ENCODE measurements around the gene GPR37.

The GPR37 gene

DNA sequence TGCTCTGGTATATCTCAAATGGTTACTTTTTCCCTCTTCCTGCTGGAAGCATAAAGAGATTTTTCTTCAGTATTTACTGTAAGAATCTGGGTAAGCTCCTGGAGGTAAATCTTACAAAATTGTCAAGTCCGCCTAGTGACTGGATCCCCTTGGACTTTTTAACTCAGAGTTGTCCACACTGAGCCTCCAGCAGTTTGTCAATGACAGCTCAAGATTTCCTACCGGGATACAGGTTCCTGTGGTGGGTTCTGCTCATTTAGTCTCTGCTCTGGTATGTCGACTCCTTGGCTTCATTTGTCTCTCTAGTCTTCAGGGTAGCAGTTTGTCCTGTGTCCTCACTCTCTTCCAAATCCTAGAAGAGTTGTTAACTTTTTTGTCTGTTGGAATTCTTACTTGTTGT is 27.0 kb downstream of the GPR37 start:
- H2AK5ac ChIP-seq (ENCODE audit: low read length, severe bottlenecking): no peak overlapping the region
- H2BK5ac ChIP-seq (ENCODE audit: low read depth, low read length, poor library complexity, severe bottlenecking): no peak overlapping the region
- WGBS: 33% methylated on average over 3 of the region's 3 CpGs
- H3K18ac ChIP-seq (ENCODE audit: low read depth in 1 of 2, low read length in 2 of 2): peak overlapping the region in 1 of 2 experiments; percentile 62
- no peak overlapping the region for H3K4me3 ChIP-seq (ENCODE audit: insufficient read depth in 1 of 2, low read depth in 1 of 2, low read length in 2 of 2)
- no peak overlapping the region for H3K4ac ChIP-seq (ENCODE audit: low read depth in 1 of 2, low read length in 2 of 2)
- no peak overlapping the region for H2BK15ac ChIP-seq (ENCODE audit: low read depth, poor library complexity, severe bottlenecking)
- H2BK120ac ChIP-seq (ENCODE audit: low read depth, low read length): no peak overlapping the region
- H3K14ac ChIP-seq (ENCODE audit: low read length in 2 of 2): no peak overlapping the region
- H4K8ac ChIP-seq (ENCODE audit: low read length): no peak overlapping the region
- H3K4me1 ChIP-seq (ENCODE audit: control insufficient read depth, insufficient read depth, low read depth, low read length): no peaks in the 10 kb centered on the region
- no peak overlapping the region for H3K9ac ChIP-seq (ENCODE audit: low read length)
- no peak overlapping the region for H3K4me2 ChIP-seq (ENCODE audit: low read length, poor library complexity, severe bottlenecking)
- H3K79me1 ChIP-seq (replicated peaks; ENCODE audit: low read length, poor library complexity, severe bottlenecking): no peaks in the 10 kb centered on the region
- H3K23ac ChIP-seq (ENCODE audit: low read length in 2 of 2): no peak overlapping the region
- H4K91ac ChIP-seq (ENCODE audit: low read length): no peak overlapping the region
- H3K27ac ChIP-seq (ENCODE audit: low read length, poor library complexity, severe bottlenecking): no peak overlapping the region
- DNase-seq: peak; percentile 22
- no peaks in the 10 kb centered on the region for H3K27me3 ChIP-seq (ENCODE audit: control insufficient read depth in 1 of 2, insufficient read depth in 1 of 2, low read length in 2 of 2)
- peak overlapping the region in 1 of 2 experiments; percentile 52 for H2BK12ac ChIP-seq (ENCODE audit: low read length in 2 of 2)
- no peaks in the 10 kb centered on the region for H3K9me3 ChIP-seq (ENCODE audit: control insufficient read depth, low read length)
- H3K36me3 ChIP-seq (ENCODE audit: control insufficient read depth in 1 of 2, insufficient read depth in 2 of 2, low read depth in 1 of 2, low read length in 2 of 2): no peaks in the 10 kb centered on the region
- no peak overlapping the region for H2AFZ ChIP-seq (ENCODE audit: low read depth, low read length)

DNA sequence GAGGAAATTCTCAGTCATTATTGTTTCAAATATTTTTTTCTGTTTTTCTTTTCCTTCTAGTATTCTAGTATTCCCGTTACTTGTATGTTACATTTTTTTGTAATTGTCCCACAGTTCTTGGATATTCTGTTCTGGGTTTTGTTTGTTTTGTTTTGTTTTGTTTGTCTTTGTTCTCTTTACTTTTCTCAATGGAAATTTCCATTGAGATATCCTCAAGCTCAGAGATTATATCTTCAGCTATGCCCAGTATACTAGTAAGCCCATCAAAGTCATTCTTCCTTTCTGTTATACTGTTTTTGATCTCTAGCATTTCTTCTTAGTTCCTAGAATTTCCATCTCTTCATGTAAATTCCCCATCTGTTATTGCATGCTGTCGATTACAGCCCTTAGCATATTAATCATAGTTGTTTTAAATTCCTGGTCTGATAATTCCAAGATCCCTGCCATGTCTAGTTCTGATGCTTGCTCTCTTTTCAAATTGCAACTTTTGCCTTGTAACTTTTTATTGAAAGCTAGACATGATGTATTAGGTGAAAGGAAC is 27.8 kb downstream of the GPR37 start:
- no peak overlapping the region for H2BK12ac ChIP-seq (ENCODE audit: low read length in 2 of 2)
- H2AK5ac ChIP-seq (ENCODE audit: low read length, severe bottlenecking): no peak overlapping the region
- H4K8ac ChIP-seq (ENCODE audit: low read length): no peak overlapping the region
- no peak overlapping the region for H4K91ac ChIP-seq (ENCODE audit: low read length)
- H2BK120ac ChIP-seq (ENCODE audit: low read depth, low read length): no peak overlapping the region
- no peaks in the 10 kb centered on the region for H3K27me3 ChIP-seq (ENCODE audit: control insufficient read depth in 1 of 2, insufficient read depth in 1 of 2, low read length in 2 of 2)
- H3K9me3 ChIP-seq (ENCODE audit: control insufficient read depth, low read length): no peaks in the 10 kb centered on the region
- no peak overlapping the region for H3K18ac ChIP-seq (ENCODE audit: low read depth in 1 of 2, low read length in 2 of 2)
- no peak overlapping the region for H3K27ac ChIP-seq (ENCODE audit: low read length, poor library complexity, severe bottlenecking)
- H3K4ac ChIP-seq (ENCODE audit: low read depth in 1 of 2, low read length in 2 of 2): no peak overlapping the region
- H3K14ac ChIP-seq (ENCODE audit: low read length in 2 of 2): no peak overlapping the region
- H3K23ac ChIP-seq (ENCODE audit: low read length in 2 of 2): no peak overlapping the region
- no peaks in the 10 kb centered on the region for H3K36me3 ChIP-seq (ENCODE audit: control insufficient read depth in 1 of 2, insufficient read depth in 2 of 2, low read depth in 1 of 2, low read length in 2 of 2)
- 86% methylated on average over 1 of the region's 2 CpGs for WGBS
- H3K79me1 ChIP-seq (replicated peaks; ENCODE audit: low read length, poor library complexity, severe bottlenecking): no peaks in the 10 kb centered on the region
- H3K4me2 ChIP-seq (ENCODE audit: low read length, poor library complexity, severe bottlenecking): no peak overlapping the region
- H2BK5ac ChIP-seq (ENCODE audit: low read depth, low read length, poor library complexity, severe bottlenecking): no peak overlapping the region
- H2AFZ ChIP-seq (ENCODE audit: low read depth, low read length): no peak overlapping the region
- H3K4me1 ChIP-seq (ENCODE audit: control insufficient read depth, insufficient read depth, low read depth, low read length): no peaks in the 10 kb centered on the region
- peak; percentile 10 for DNase-seq
- H3K9ac ChIP-seq (ENCODE audit: low read length): no peak overlapping the region
- no peak overlapping the region for H2BK15ac ChIP-seq (ENCODE audit: low read depth, poor library complexity, severe bottlenecking)
- H3K4me3 ChIP-seq (ENCODE audit: insufficient read depth in 1 of 2, low read depth in 1 of 2, low read length in 2 of 2): no peak overlapping the region

DNA sequence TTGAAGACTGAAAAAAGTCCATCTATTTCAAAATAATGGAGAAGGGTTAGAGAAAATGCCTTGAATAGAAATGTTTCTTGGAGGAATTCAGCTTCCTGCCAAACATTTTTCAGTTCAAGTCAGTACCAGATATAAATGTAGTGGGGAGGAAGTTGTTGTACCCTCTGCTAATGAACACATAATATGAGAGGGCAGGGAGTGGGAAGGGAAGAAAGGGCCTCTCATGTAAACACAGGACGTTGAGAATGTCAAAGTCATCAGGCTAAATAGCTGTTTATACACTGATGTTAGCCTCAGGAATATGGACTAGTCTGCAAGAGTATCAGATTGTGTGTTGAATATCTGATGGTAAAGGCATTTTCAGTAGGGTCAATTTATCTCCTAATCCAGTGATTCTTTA is 37.0 kb downstream of the GPR37 start:
- 0% methylated on average over 1 of the region's 1 CpG for WGBS
- Histone ChIP-seq H2BK120ac (ENCODE audit: low read depth, low read length) (no peak overlapping the region), H3K9ac (ENCODE audit: low read length) (no peak overlapping the region), H4K91ac (ENCODE audit: low read length) (no peak overlapping the region), H3K27me3 (ENCODE audit: control insufficient read depth in 1 of 2, insufficient read depth in 1 of 2, low read length in 2 of 2) (no peaks in the 10 kb centered on the region), H2AK5ac (ENCODE audit: low read length, severe bottlenecking) (no peak overlapping the region), H3K9me3 (ENCODE audit: control insufficient read depth, low read length) (no peaks in the 10 kb centered on the region), H2BK12ac (ENCODE audit: low read length in 2 of 2) (no peak overlapping the region), H3K23ac (ENCODE audit: low read length in 2 of 2) (no peak overlapping the region), H3K36me3 (ENCODE audit: control insufficient read depth in 1 of 2, insufficient read depth in 2 of 2, low read depth in 1 of 2, low read length in 2 of 2) (no peaks in the 10 kb centered on the region), H3K4me2 (ENCODE audit: low read length, poor library complexity, severe bottlenecking) (no peak overlapping the region), H2BK5ac (ENCODE audit: low read depth, low read length, poor library complexity, severe bottlenecking) (no peak overlapping the region), H3K4me3 (ENCODE audit: insufficient read depth in 1 of 2, low read depth in 1 of 2, low read length in 2 of 2) (no peak overlapping the region), H3K18ac (ENCODE audit: low read depth in 1 of 2, low read length in 2 of 2) (no peak overlapping the region), H3K4ac (ENCODE audit: low read depth in 1 of 2, low read length in 2 of 2) (no peak overlapping the region), H3K79me1 (replicated peaks; ENCODE audit: low read length, poor library complexity, severe bottlenecking) (no peaks in the 10 kb centered on the region), H4K8ac (ENCODE audit: low read length) (no peak overlapping the region), H3K27ac (ENCODE audit: low read length, poor library complexity, severe bottlenecking) (no peak overlapping the region), H2AFZ (ENCODE audit: low read depth, low read length) (no peak overlapping the region), H3K4me1 (ENCODE audit: control insufficient read depth, insufficient read depth, low read depth, low read length) (no peaks in the 10 kb centered on the region), H3K14ac (ENCODE audit: low read length in 2 of 2) (no peak overlapping the region), H2BK15ac (ENCODE audit: low read depth, poor library complexity, severe bottlenecking) (no peak overlapping the region)
- peak; percentile 52 for DNase-seq

DNA sequence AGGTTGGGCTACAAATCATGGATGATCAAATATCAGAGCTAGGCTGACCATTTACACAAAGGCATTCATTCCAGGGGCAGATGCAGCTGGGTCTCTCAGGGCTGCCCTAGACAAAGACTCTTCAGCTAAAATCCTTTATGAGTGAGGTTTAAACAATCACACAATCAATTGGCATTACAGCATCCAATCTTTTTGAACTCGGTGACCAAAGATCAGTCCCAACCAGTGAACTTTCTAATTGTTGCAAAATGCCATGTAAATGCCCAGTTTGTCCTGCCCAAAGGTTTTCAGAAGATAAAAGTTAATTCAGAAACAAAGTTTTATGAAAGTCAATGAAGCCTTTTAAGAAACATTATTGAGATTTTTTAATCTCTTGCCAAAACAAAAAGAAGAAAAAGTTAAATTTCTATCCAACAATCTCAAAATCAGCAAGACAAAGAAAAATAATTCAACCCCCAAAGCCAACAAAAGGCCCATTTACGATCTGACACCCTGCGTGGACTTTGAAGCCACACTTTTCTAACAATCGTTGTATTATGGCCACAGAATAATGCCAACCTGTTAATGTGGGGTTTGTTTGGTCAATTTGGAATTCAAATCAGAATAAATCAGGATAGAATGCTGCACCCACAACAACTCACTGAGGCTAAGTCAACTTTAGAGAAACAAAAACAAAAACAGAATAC is 40.9 kb downstream of the GPR37 start:
- Histone ChIP-seq H3K23ac (ENCODE audit: low read length in 2 of 2) (no peak overlapping the region), H2BK12ac (ENCODE audit: low read length in 2 of 2) (peak overlapping the region in 1 of 2 experiments; percentile 42), H3K79me1 (replicated peaks; ENCODE audit: low read length, poor library complexity, severe bottlenecking) (no peaks in the 10 kb centered on the region), H3K9ac (ENCODE audit: low read length) (no peak overlapping the region), H3K4me2 (ENCODE audit: low read length, poor library complexity, severe bottlenecking) (no peak overlapping the region), H3K14ac (ENCODE audit: low read length in 2 of 2) (no peak overlapping the region), H4K91ac (ENCODE audit: low read length) (no peak overlapping the region), H3K9me3 (ENCODE audit: control insufficient read depth, low read length) (no peaks in the 10 kb centered on the region), H3K4ac (ENCODE audit: low read depth in 1 of 2, low read length in 2 of 2) (no peak overlapping the region), H2BK15ac (ENCODE audit: low read depth, poor library complexity, severe bottlenecking) (no peak overlapping the region), H2AFZ (ENCODE audit: low read depth, low read length) (no peak overlapping the region), H3K18ac (ENCODE audit: low read depth in 1 of 2, low read length in 2 of 2) (no peak overlapping the region), H2BK120ac (ENCODE audit: low read depth, low read length) (no peak overlapping the region), H4K8ac (ENCODE audit: low read length) (no peak overlapping the region), H3K4me3 (ENCODE audit: insufficient read depth in 1 of 2, low read depth in 1 of 2, low read length in 2 of 2) (no peak overlapping the region), H2AK5ac (ENCODE audit: low read length, severe bottlenecking) (no peak overlapping the region), H3K27ac (ENCODE audit: low read length, poor library complexity, severe bottlenecking) (no peak overlapping the region), H3K36me3 (ENCODE audit: control insufficient read depth in 1 of 2, insufficient read depth in 2 of 2, low read depth in 1 of 2, low read length in 2 of 2) (no peaks in the 10 kb centered on the region), H2BK5ac (ENCODE audit: low read depth, low read length, poor library complexity, severe bottlenecking) (no peak overlapping the region), H3K27me3 (ENCODE audit: control insufficient read depth in 1 of 2, insufficient read depth in 1 of 2, low read length in 2 of 2) (no peaks in the 10 kb centered on the region), H3K4me1 (ENCODE audit: control insufficient read depth, insufficient read depth, low read depth, low read length) (no peaks in the 10 kb centered on the region)
- 100% methylated on average over 3 of the region's 4 CpGs for WGBS
- no peak for DNase-seq

Measured in mesenchymal stem cell (in vitro differentiated cells and primary cell).